ENCODE data around the gene G6PC1. TPM values are rescaled to one million over a fixed set of nuclear protein-coding genes. Genes with fewer than 3 reads are reported as not detected.

G6PC1 gene
- total and polyA plus RNA-seq, 2 of the 13 experiments (the other 11 are each of a cell fraction or from before 2014, with no cell fraction given), result 1.7 to 37.9 TPM

GRCh38 chr17:42886283-42887176 is 14.1 kb upstream of the G6PC1 start (continued):
- no peak for TF ChIP-seq ZBTB40 (IDR thresholded peaks at IDR 0.05)
- TF ChIP-seq ZBTB40 (CRISPR knock-in tag; IDR thresholded peaks at IDR 0.05), result peak; percentile 92
- TF ChIP-seq ZNF790 (CRISPR knock-in tag; IDR thresholded peaks at IDR 0.05; ENCODE audit: borderline replicate concordance), result peak; percentile 49; the same call in 1 of the 2 replicates
- peak; percentile 48 for TF ChIP-seq SKI (IDR thresholded peaks at IDR 0.05; ENCODE audit: partially characterized antibody)
- peak; percentile 82; the same call in 1 of the 2 replicates for TF ChIP-seq ZNF772 (CRISPR knock-in tag; IDR thresholded peaks at IDR 0.05)
- TF ChIP-seq PAXIP1 (CRISPR knock-in tag; conservative IDR thresholded peaks at IDR 0.05), result peak; percentile 93
- peak; percentile 78; the same call in 1 of the 2 replicates for TF ChIP-seq ZNF891 (CRISPR knock-in tag; IDR thresholded peaks at IDR 0.05)
- peak; percentile 95 for TF ChIP-seq IKZF5 (CRISPR knock-in tag; IDR thresholded peaks at IDR 0.05)
- TF ChIP-seq ZNF850 (CRISPR knock-in tag; conservative IDR thresholded peaks at IDR 0.05), result no peak
- 0 out of 2 replicates have a peak, but pooled peaks have one; percentile 54 for TF ChIP-seq GZF1 (CRISPR knock-in tag; IDR thresholded peaks at IDR 0.05)
- TF ChIP-seq BCL6 (CRISPR knock-in tag; IDR thresholded peaks at IDR 0.05), result peak; percentile 85
- TF ChIP-seq ZNF691 (CRISPR knock-in tag; IDR thresholded peaks at IDR 0.05; ENCODE audit: borderline replicate concordance, low read depth), result peak; percentile 95; the same call in 1 of the 2 replicates
- TF ChIP-seq ZFAT (CRISPR knock-in tag; conservative IDR thresholded peaks at IDR 0.05), result no peak
- no peak for TF ChIP-seq SMARCC2 (IDR thresholded peaks at IDR 0.05)

Data from HepG2 (cell line).